Gastrocnemius medialis (tissue), 4 donors: Measurements from ENCODE around the gene PLA2G6.

ENCODE experiments used
- POLR2A ChIP-seq, 2 donors: fragments of 450-650 bp; IDR thresholded peaks; one replicate each; pipeline ENCODE4 v1.6.1; 2017; ENCODE audit warnings: antibody characterized with exemption in 2 of 2, mild to moderate bottlenecking in 2 of 2, moderate library complexity in 2 of 2
- TF ChIP-seq, protein P1 (sequence below), 5 experiments: fragments of 450-650 bp in 3 of 5; fragments of 200-600 bp in 2 of 5; sonication (generic) in 2 of 5; IDR thresholded peaks in 4 of 5; conservative IDR thresholded peaks in 1 of 5; 1 replicate in 4 of 5; 2 replicates in 1 of 5; pipeline ENCODE4 v1.5.1; 2016 to 2019; ENCODE audit warnings: antibody characterized with exemption in 5 of 5, mild to moderate bottlenecking in 3 of 5, moderate library complexity in 3 of 5

DNA sequence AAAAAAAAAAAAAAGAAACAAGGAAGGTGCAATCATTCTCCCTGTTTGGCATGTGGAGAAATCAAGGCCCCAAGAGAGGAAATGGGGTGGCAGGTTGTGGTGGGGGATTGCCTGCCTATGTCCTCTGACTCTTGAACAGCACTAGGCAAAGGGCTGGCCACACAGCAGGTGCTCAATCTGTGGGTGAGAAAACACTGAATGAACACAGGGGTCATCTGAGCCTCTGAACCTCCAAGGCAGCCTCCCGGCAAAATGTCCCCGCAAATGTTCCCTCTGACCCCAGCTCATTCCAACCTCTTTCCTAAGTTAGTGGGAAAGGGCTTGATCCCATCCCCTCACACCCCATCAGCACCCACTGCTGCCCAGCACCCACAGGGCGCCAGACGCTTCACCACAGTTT is 4.6 kb downstream of the PLA2G6 start:
- TF ChIP-seq, protein P1, sequence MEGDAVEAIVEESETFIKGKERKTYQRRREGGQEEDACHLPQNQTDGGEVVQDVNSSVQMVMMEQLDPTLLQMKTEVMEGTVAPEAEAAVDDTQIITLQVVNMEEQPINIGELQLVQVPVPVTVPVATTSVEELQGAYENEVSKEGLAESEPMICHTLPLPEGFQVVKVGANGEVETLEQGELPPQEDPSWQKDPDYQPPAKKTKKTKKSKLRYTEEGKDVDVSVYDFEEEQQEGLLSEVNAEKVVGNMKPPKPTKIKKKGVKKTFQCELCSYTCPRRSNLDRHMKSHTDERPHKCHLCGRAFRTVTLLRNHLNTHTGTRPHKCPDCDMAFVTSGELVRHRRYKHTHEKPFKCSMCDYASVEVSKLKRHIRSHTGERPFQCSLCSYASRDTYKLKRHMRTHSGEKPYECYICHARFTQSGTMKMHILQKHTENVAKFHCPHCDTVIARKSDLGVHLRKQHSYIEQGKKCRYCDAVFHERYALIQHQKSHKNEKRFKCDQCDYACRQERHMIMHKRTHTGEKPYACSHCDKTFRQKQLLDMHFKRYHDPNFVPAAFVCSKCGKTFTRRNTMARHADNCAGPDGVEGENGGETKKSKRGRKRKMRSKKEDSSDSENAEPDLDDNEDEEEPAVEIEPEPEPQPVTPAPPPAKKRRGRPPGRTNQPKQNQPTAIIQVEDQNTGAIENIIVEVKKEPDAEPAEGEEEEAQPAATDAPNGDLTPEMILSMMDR (IDR thresholded peaks at IDR 0.05 in 4 of 5, conservative IDR thresholded peaks at IDR 0.05 in 1 of 5): no peak
- TF ChIP-seq POLR2A (IDR thresholded peaks at IDR 0.05): no peak
